ENCODE measurements around the gene SPACA9.

Gene SPACA9

DNA sequence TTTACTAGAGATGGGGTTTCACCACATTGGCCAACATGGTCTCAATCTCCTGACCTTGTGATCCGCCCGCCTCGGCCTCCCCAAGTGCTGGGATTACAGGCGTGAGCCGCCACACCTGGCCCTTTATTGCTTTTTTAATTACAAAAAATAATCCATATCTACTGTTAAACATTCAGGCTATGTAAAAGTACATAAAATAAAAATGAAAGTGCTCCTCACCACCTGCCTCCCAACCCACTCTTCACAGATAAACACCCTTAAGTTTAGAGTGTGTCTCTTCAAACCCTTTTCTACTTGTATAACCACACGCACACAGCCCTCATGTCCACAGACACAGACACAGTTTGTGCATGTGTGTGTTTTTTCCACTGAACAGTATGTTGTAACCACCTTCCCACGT lies 49.0 kb downstream of the SPACA9 start:
- TF ChIP-seq, protein P1, sequence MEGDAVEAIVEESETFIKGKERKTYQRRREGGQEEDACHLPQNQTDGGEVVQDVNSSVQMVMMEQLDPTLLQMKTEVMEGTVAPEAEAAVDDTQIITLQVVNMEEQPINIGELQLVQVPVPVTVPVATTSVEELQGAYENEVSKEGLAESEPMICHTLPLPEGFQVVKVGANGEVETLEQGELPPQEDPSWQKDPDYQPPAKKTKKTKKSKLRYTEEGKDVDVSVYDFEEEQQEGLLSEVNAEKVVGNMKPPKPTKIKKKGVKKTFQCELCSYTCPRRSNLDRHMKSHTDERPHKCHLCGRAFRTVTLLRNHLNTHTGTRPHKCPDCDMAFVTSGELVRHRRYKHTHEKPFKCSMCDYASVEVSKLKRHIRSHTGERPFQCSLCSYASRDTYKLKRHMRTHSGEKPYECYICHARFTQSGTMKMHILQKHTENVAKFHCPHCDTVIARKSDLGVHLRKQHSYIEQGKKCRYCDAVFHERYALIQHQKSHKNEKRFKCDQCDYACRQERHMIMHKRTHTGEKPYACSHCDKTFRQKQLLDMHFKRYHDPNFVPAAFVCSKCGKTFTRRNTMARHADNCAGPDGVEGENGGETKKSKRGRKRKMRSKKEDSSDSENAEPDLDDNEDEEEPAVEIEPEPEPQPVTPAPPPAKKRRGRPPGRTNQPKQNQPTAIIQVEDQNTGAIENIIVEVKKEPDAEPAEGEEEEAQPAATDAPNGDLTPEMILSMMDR (conservative IDR thresholded peaks at IDR 0.05; ENCODE audit: low read depth) = no peak
- CTCF ChIA-PET = interaction anchor here (0.5 kb wide), 1 partner anchor 14 kb away, joined by 3 read pairs; no protein-coding TSS in a partner anchor
- no peak for DNase-seq (ENCODE audit: low spot score)
- no peak overlapping the region for H3K27ac ChIP-seq
- POLR2A ChIA-PET (ENCODE audit: low non-redundant PET) = no interaction called here

DNA sequence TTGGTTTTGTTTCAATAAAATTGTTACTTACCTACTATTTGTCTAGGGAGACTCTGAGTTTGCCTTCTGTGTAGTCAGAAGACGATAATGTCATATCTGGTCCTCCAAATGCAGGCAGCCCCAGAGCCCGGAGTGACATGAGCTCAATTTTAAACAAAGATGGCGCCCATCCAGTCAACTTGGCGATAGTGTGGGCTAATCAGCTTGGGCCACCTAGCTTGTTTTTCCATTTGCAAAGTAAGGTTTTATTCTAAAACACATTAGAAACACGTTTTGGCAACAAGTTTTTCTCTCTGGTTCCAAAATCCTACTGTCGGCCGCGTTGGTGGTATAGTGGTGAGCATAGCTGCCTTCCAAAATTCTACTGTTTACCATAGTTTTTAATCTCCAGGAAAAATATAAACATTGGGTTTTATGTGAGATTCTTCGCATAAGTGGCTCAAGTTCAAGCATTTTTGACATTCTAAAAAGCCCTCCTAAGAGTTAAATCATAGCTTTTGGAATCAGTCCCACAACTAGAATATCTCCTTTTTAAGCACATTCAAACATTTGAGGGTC lies 52.6 kb downstream of the SPACA9 start:
- TF ChIP-seq, protein P1 (conservative IDR thresholded peaks at IDR 0.05; ENCODE audit: low read depth) = no peak
- POLR2A ChIA-PET (ENCODE audit: low non-redundant PET) = interaction anchor here (0.6 kb wide), 1 partner anchor 14 kb away, joined by 4 read pairs; no protein-coding TSS in a partner anchor
- DNase-seq (ENCODE audit: low spot score) = no peak
- no peak overlapping the region for H3K27ac ChIP-seq
- CTCF ChIA-PET = interaction anchor here (1.1 kb wide), 1 partner anchor 30 kb away, joined by 9 read pairs; no protein-coding TSS in a partner anchor

DNA sequence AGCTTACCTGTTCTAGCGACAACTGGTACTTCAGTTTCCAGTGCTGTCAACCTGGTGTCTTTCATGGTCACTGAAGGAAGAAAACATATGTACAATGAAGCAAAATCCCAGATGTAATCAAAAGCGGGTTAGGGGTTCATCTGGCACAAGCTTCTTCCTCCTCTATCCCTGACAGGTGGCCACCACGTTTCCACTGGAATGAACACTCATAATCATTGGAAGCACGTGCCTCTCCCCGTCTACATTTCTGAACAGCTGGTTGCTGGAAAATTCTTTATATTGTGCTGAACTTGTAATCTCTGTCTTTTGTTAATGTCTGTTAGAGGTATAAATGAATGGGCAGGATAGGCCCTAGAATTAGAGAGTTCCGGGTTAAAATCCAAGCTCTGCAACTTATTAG lies 56.3 kb downstream of the SPACA9 start:
- TF ChIP-seq, protein P1 (conservative IDR thresholded peaks at IDR 0.05; ENCODE audit: low read depth) = no peak
- H3K27ac ChIP-seq = no peak overlapping the region
- DNase-seq (ENCODE audit: low spot score) = no peak
- CTCF ChIA-PET = interaction anchor here (0.5 to 1.0 kb wide), 3 partner anchors 33 to 486 kb away, joined by 3 to 6 read pairs (median 3); no protein-coding TSS in a partner anchor
- POLR2A ChIA-PET (ENCODE audit: low non-redundant PET) = no interaction called here

DNA sequence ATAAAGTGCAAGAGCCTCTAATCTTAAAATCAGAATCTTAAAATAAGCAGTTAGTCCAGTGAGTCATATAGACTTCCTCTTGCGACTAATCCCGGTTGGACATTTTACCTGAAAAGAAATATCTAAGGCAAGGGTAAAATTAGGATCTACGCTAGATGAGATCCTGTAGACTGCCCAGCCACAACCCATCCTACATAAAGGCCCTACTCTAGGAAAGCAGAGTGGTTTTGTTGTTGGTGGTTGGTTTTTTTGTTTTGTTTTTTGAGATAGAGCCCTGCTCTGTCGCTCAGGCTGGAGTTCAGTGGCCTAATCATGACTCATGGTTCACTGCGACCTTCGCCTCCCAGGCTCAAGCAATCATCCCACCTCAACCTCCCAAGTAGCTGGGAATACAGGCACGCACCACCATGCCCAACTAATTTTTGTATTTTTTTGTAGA lies 58.8 kb downstream of the SPACA9 start:
- H3K27ac ChIP-seq = no peak overlapping the region
- TF ChIP-seq, protein P1 (conservative IDR thresholded peaks at IDR 0.05; ENCODE audit: low read depth) = no peak
- ChIA-PET POLR2A (ENCODE audit: low non-redundant PET) (no interaction called here), CTCF (no interaction called here)
- no peak for DNase-seq (ENCODE audit: low spot score)

DNA sequence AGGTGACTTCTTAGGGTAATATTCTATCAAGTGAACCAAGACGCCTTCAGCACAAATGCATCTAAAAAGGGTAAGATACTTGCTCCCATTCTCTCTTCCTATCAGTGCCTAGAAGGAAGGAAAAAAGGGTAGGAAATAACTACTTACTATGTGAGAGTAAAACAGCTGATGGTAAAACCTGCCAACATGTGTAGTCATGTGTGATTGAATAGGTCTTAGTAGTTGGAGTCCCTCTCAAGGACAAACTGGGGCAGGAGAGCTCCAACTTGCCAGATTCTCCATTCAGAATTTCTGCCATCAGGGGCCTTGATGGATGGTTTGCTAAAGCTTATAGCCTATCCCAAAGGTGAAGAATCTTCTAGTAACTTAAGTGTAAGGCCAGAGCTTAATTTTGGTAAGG lies 60.5 kb downstream of the SPACA9 start:
- POLR2A ChIA-PET (ENCODE audit: low non-redundant PET) = no interaction called here
- DNase-seq (ENCODE audit: low spot score) = no peak
- TF ChIP-seq, protein P1 (conservative IDR thresholded peaks at IDR 0.05; ENCODE audit: low read depth) = no peak
- CTCF ChIA-PET = no interaction called here
- no peak overlapping the region for H3K27ac ChIP-seq
